HG03521 (cell line): Measurements from ENCODE around the gene MPO.

Source experiments
- ATAC-seq: cut with Tn5 transposase; IDR thresholded peaks from one replicate; pipeline ENCODE4 v1.9.1; 2021; ENCODE audit warnings: mild to moderate bottlenecking, moderate library complexity; ENCODE audit not compliant: unreplicated experiment

MPO gene

DNA sequence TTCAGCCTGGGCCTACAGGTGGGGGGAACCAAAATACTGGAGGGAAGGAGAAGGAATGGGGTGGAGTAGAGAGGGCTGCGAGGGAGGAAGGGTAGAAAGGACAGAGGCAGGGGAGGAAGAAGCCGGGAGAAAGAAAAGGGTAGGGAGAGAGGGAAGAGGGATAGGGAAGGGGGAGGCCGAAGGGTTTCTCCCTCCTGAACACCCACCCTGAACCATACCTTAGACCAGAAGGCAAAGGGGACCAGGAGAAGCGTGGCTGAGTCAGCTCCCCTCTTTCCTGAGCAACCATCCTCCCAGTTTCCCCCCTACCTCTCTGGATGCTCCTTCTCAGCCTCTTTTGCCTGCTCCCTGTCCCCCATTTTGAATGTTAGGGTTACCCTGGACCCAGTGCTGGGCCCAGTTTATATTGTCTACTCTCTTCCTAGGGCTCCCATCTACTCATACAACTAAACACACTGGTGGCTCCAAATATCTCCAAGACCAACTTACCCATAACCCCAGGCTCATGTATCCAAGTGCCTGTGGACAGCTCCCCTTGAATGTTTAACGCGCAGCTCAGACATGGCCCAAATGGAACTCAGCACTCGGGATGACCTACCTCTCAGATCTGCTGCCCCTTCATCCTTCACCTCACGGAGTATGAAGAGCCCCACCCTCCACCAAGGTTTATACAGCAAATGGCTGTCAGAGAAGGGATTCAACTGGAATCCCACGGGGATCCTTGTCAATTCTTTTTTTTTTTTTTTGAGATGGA lies 40.0 kb upstream of the MPO start:
- no peak for ATAC-seq

DNA sequence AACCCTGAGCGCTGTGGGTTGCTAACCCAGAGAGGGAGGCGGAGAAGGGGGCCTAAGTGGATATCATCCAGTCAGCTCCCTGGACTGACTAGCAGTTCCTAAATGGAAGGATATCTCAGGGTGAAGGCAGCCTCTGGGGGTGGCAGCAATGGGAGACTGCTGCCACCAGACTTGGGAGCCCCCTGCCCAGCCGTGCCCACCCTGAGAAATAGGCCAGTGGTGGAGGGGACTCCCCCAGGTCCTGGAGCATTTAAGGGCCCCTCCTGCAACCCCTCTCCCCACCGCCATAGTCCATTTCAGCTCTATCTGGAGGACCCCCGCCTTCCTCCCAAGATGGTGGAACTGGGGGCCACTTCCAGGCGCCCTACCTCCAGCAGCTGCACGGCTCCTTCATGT lies 39.4 kb upstream of the MPO start:
- no peak for ATAC-seq

DNA sequence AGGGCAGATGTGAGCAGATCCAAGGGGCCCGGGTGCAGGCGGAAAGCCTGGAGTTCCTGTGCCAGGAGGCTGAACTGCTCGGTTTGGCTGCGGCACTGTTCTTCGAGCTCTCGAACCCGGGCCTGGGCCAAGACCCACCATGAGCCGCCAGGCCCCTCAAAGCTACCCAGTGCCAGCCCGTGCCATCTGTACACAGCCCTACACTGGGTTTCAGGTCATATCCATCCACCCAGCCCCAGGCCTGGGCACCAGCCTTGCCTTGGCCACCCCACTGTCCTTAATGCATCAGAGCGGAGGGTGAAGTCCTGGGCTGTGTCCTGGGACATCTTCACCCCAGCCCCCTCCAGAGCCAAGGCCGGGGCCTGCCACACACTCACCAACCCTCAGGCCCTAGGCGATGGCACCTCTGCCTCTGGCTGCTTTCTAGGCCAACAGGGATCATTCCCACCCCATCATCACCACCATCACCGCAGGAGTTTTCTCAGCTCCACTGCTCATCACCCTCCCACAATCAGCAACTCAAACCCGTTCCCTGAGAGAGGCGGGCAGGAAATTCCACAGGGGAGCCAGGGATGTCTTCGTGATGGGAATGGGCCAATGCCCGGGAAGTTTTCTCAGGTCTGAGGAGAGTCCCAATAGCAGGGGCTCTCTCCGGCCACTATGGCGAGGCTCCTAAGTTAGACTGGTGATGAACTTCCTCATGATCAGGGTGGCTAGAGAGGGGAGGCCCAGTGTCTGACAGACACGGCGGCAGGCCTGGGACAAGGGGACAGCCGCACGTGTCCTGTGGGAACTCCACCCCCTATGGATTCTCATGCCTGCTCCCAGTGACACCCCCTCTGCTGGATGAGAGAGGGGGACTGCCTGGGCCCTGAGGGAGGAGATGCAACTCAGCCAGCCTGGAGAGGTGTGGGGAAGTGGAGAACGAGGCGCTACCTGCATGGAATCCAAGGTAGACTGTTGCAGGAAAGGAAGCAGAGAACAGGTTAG lies 38.7 kb upstream of the MPO start:
- ATAC-seq: no peak

DNA sequence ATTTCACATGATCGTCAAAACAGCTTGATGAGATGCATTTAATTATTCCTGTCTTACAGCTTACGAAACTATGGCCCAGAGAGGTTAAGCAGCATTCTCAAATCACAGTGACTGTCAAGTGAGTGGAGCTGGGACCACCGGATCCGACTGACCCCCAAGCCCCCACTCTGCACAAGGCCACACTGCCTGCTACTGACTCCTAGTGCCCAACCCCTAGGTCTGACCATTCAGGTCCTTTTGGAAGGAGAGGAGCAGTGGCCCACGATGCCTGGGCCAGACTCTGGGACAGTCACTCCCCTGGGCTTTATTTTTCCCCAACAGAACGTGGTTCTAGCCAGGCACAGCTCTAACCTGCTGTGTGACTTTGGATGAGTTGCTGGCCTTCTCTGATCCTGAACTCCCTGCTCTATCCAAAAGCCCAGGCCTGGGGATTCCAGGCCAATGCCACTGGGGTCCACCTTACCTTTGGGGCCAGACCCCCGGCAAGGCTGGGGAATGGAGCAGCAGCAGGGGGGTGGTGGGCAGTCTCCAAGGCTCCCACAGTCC lies 38.0 kb upstream of the MPO start:
- ATAC-seq: no peak

DNA sequence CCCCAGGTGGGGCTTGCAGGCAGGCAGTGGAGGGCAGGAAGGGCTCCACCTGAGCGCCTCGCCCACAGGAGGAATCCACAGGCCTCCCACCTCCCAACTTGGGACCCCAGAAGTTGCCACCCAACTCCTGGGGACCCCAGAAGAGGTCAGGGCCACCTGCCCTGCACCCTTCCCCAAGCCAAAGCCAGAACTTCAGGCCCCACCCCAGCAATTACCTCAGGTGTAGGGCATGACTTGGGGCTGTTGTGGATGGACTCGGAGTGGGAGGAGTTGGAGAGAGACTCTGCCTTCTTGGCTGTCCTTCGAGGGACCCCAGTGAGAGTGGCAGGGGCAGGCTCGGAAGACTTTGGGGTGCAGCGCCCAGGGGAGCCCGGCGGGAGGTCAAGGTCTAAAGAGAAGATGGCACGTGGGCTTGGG lies 37.3 kb upstream of the MPO start:
- ATAC-seq: no peak

DNA sequence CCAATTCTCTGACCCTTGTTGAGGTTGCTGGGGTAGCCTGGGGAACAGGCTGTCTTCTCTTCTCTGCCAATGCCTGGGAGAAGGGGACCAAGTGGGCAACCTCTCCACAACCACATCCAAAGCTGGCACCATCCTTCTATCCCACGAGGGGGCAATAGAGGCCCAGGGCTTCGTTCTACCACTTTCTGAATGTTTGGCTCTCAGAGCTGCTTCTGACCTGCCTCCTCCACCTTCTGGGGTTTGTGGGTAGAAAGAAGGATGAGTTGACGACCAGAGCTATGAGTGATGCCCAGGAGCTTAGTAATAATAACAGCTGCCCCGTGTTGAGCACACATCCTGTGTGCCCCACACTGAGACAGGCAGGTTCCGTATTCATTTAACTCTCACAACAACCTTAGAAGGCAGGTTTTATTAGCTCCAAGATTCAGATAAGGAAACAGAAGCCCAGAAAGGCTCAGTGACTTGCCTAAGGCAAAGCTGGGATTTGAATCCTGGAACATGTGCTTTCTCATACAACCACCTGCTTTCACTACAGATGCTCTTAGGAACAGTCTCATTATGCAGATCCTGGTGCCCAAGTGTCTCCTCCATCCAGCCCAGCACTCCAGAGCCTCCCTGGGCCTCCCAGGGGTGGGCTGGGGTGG lies 36.8 kb upstream of the MPO start:
- ATAC-seq: peak; percentile 56

DNA sequence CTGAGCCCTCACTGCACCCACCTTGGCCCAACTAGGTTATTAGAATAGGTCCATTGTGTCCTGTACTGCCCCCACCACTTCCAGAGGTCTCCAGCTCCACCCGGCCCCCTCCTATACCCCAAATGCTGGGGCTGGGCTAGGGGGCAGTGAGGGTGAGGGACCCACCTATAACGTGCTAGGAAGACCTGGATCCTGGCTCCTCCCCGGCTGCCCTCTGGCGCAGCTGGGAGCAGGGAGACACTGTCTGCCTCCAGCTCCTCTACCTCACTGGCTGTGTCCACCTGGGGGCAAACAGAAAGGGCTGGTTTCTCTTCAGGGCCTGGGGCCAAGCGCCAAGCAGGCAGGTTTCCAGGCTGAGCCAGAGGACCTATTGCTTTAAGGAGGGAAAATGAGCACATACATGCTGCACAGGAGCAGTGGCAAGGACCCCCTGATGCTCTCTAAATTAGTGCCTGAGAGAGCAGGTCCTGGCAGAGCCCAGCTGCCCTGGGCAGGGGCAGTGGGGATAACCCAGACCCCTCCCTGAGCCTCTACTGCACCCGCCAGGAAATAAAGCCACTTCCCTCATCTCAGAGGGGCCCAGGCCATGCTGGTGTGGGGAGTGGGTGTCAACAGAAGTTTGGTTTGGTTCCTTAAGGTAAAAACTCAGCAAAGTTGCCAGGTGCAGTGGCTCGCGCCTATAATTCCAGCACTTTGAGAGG lies 35.7 kb upstream of the MPO start:
- no peak for ATAC-seq

DNA sequence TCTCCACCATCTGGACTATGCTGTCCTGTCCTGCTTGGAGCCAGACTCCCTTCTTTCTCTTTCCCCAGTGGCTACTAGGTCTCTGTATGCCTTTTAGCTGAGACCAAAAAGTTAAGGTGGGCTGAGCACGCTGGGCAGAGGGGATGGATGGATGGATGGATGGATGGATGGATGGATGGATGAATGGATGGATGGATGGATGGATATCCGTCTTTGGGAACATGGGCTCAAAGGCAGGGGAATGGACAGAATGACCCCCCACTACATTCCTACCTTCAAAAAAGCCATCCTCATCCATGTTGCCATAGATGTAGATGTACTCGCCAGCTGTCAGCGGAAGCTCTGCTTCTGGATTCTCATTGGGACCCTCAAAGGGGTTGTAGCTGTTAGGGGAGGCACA lies 35.0 kb upstream of the MPO start:
- ATAC-seq: no peak

DNA sequence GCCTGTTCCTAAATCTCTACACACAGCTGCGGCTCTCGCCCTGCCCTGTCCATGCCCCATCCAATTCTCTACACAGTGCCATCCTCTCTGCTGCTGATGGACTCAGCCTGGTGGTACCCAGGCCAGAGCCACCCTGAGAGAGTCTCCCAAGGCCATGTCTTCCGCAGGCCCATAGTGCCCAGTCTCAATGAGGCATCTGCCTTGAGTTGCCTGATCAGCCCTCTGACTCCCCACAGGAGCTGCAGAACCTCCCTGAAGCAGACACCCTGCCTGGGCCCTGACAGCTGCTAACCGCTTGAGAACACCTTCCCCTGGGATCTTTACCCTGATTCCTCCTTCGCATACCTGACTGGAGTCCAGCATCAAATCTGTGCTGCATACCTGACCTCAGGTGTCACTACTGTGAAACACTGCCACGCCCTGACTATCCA lies 34.6 kb upstream of the MPO start:
- ATAC-seq: no peak

DNA sequence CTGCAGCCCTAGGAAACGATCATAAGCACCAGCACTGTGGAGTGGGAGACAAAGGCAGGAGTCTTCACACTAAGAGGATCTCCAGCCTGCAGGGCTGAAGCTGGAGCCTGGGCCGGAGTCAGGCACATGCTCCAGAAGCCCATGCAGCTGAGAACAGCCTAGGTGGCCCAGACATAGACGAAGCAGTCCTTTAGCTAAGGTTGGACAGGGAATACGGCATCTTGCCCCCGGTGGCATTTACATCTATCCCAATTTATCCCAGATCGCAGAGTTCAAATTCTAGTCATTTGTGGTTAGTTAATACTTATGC lies 33.9 kb upstream of the MPO start:
- ATAC-seq: no peak

DNA sequence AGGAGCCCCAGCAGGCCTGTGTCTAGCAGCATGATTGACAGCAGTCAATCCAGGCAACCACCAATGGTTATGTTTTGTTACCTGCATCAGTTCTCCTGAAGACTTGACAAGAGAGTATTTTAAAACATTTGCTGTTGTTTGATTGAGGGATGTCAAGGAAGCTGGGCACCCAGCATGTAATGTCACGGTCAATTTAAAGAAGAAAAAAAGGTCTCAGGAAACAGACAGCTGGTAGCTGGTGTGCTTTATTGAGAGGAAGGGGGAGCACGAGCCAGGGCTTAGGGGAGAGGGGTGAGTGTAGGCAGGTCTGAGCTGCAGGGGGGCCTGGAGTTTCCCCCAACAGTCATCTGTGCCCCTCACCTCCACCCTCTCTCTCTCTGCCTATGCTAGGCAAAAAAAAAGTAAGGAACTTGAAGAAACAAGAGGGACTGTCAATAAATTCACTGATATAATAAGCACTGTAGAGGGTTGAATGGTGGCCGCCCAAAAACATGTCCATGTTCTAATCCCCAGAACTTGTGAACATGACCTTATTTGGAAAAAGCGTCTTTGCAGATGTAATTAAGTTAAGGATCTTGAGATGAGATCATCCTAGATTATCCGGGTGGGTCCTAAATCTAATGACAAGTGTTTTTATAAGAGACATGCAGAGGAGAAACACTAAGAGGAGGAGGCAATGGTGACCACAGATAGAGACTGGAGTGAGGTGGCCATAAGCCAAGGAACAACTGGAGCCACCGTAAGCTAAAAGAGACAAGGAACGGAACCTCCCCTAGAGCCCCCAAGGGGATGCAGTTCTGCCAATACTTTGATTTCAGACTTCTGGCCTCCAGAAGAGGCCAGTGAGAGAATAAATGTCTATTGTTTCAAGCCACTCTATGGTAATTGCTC lies 33.3 kb upstream of the MPO start:
- no peak for ATAC-seq

DNA sequence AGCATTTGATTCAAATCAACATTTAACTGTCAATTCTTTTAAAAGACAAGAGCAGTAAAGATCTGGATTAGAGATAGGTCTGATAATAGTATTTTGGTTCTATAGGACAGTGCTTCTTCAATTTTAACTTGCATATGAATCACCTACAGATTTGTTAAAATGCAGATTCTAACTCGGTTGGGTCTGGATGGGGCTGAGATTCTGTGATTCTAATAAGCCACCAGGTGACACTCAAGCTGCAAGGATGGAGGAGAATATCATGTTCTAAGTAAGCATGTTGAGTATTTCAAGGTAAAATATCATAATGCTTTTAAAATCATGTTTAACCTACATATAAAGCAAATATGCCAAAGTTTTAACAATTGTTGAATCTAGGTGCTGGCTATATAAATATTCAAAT lies 32.1 kb upstream of the MPO start:
- ATAC-seq: no peak

DNA sequence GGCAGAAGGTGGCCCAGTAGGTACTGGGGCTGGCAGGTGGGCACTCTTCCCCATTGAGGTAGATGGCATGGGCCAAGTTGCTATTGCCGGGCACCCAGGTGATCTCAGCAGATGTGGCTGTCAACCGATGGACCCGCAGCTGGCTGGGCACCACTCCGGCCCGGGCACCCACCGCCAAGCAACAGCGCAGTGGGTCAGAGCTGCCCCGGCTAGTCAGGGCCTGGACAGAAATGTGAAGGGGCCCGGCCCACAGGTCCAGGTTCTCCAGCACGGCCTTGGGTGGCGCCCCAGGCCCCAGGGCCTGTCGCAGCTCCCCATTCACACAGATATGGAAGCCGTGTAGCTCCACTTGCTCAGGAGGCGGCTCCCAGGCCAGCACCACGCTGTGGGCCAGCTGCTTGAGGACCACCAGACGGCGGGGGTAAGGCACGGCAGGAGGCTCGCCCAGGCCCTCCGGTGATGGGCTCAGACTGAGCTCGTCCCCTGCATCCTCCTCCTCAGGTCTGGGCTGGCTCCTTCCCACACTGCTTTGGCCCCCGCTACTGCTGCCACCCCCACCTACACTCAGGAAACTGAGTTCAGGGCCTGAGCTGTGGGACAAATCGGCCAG lies 31.4 kb upstream of the MPO start:
- ATAC-seq: no peak

DNA sequence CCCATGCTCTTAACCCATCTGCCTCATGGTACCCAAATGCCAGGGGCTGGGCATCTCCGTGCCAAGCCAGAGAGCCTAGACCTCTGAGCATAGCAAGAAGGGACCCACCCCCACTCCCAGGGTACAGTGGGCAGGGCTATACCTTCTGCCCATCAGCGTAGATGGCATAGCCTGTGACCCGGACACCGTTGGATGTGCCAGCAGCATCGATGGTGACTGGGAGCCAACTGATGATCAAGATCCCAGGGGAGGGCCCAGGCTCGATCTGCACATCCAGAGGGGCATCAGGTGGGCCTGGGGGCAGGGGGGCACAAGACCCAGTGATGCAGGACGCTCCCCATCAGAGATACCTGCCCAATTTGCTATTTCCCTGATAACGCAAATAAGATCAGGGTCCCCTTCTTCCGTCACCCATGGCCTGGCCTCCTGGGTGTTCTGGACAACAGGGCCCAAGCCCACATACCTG lies 30.7 kb upstream of the MPO start:
- no peak for ATAC-seq

DNA sequence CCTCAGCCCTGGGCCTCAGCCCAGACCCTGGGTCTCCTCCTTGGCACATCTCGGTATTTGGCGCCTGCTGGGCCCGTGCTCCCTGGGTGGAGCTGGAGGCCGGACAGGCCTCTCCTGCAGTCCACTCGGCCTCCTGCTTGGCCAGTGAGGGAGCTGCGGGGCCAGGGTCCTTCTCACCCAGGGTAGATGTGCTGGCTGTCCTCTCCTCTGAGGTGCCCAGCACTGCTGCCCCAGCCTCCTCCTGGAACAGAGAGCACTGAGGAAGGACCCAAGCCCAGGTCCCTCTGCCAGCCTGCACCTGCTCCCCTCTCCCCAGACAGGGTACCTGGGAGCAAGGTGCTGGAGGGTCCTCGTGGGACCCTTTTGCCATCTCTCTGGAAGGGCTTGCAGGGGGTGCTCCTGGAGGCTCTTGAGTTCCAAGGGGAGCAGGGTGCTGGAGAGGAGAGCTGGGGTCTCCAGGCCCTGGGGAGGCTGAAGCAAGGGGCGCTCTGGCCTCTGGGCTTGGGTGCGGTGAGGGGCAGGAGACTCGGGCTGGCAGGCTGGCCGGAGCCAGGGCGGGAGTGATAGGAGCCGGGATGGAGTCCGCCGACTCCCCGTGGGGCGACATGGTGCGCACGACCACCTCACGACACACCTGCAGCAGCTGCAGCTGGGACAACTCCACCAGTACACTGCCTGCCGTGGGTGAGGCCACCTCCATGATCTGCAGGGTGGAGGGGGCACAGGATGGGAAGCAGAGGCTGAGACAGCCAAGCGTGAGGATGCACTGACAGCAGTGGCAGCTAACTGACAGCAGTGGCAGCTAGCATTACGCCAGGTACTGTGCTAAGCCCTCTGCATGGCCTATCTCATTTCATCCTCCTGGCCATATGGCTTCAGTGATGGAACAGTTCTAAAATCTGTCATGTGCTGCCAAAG lies 30.0 kb upstream of the MPO start:
- ATAC-seq: no peak

DNA sequence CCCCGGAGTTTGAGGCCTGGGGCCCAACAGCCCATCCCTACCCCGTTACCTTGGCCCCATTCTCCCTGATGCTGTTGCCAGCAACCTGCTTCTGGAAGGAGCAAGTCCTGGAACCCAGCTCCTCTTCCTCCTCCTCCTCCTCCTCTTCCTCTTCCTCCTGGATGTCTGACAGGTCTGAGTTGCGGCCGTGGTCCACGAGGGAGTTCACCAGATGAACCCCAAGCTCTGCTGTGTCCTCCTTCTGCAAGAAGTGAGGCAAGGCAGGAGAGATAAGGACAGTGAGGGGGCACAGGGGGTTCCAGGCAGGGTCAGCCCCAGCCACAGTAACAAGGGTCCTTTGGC lies 29.2 kb upstream of the MPO start:
- no peak for ATAC-seq

DNA sequence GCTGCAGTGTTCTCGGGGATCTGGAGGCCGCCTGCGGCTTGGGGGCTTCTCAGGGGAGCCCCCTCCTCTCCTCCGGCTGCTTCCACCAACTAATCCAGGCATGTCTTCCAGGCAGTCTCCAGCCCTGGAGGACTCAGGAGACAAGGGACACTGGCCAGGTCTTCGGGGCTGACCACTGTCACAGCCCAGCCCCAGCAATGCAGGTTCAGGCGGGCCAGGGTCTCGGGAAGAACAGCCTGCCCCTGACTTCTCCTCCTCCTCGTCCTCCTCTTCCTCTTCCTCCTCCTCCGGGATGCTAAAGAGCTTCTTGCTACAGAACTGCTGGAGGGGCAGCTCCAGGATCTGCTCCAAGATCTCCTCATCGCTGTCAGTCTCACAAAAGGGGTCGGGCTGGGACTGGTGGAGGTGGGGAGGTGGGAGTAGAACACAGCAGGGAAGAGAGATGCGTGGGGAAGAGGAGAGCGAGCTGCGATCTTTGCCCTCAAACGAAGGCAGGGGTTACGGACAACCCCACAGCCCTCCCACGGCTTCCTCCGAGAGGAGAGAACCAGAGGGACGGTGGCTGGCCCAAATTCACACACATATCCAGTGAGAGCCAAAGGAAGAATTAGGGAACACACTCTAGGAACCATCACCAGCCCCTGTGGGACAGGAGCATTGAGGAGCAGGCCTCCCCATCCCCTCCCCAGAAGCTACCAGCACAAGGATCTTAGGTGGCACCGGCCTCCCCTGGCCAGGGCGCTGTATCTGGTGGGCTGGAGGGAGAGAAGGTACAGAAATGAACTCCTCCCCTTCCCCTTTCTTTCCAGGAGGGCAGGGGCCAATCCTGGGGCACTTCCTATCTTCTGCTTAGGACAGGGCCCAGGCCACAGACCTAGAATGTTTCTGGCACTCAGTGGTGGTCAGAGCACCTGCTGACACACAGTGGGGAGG lies 28.5 kb upstream of the MPO start:
- no peak for ATAC-seq
